Measurements from ENCODE around the gene ACTR1B.

ACTR1B gene

GRCh38 chr2:97699765-97700444 lies 36.1 kb upstream of the ACTR1B start:
- H3K27me3 ChIP-seq (ENCODE audit: insufficient read depth, poor library complexity, severe bottlenecking) = no peaks in the 10 kb centered on the region
- TF ChIP-seq SPI1 (IDR thresholded peaks at IDR 0.05; ENCODE audit: borderline replicate concordance, low read depth) = no peak; the same call in 1 of the 2 replicates
- no peak for TF ChIP-seq REST (IDR thresholded peaks at IDR 0.05; ENCODE audit: insufficient replicate concordance, low read depth)
- TF ChIP-seq POLR2AphosphoS5 (IDR thresholded peaks at IDR 0.05; ENCODE audit: low read depth) = no peak
- TF ChIP-seq CTCF (IDR thresholded peaks at IDR 0.05; ENCODE audit: insufficient read depth, low read length) = peak; percentile 67
- TF ChIP-seq GABPA (IDR thresholded peaks at IDR 0.05; ENCODE audit: low read depth) = no peak
- no peak overlapping the region for H3K4me3 ChIP-seq (replicated peaks; ENCODE audit: insufficient read depth, low read length)
- H3K27ac ChIP-seq (replicated peaks) = peak overlapping the region; percentile 38; the same call in 1 of the 2 replicates
- DNase-seq (ENCODE audit: low read depth in 1 of 2, low spot score in 1 of 2) = peak; percentile 51 to 90

- TF ChIP-seq SPI1 (IDR thresholded peaks at IDR 0.05; ENCODE audit: borderline replicate concordance, low read depth) (no peak), POLR2AphosphoS5 (IDR thresholded peaks at IDR 0.05; ENCODE audit: low read depth) (no peak)
- no peak overlapping the region for H3K4me3 ChIP-seq (replicated peaks; ENCODE audit: insufficient read depth, low read length)
- H3K27me3 ChIP-seq (ENCODE audit: insufficient read depth, poor library complexity, severe bottlenecking) = no peaks in the 10 kb centered on the region
- DNase-seq (ENCODE audit: low read depth in 1 of 2, low spot score in 1 of 2) = no peak
- H3K27ac ChIP-seq (replicated peaks) = no peak overlapping the region
Observed at GRCh38 chr2:97698530-97698929, 34.7 kb upstream of the ACTR1B start.

- peak; percentile 70 to 89 for DNase-seq (ENCODE audit: low read depth in 1 of 2, low spot score in 1 of 2)
- TF ChIP-seq CTCF (IDR thresholded peaks at IDR 0.05; ENCODE audit: insufficient read depth, low read length) = peak; percentile 71
- TF ChIP-seq GABPA (IDR thresholded peaks at IDR 0.05; ENCODE audit: low read depth) = no peak
- Histone ChIP-seq H3K27ac (replicated peaks) (no peak overlapping the region), H3K4me3 (replicated peaks; ENCODE audit: insufficient read depth, low read length) (no peak overlapping the region), H3K27me3 (ENCODE audit: insufficient read depth, poor library complexity, severe bottlenecking) (no peaks in the 10 kb centered on the region)
Observed at GRCh38 chr2:97697252-97698235, 33.7 kb upstream of the ACTR1B start.

GRCh38 chr2:97695744-97696143 lies 31.9 kb upstream of the ACTR1B start:
- DNase-seq (ENCODE audit: low read depth in 1 of 2, low spot score in 1 of 2) = no peak
- TF ChIP-seq SPI1 (IDR thresholded peaks at IDR 0.05; ENCODE audit: borderline replicate concordance, low read depth) (no peak), POLR2AphosphoS5 (IDR thresholded peaks at IDR 0.05; ENCODE audit: low read depth) (no peak), GABPA (IDR thresholded peaks at IDR 0.05; ENCODE audit: low read depth) (no peak), CTCF (IDR thresholded peaks at IDR 0.05; ENCODE audit: insufficient read depth, low read length) (no peak), REST (IDR thresholded peaks at IDR 0.05; ENCODE audit: insufficient replicate concordance, low read depth) (no peak)
- Histone ChIP-seq H3K27ac (replicated peaks) (no peak overlapping the region), H3K27me3 (ENCODE audit: insufficient read depth, poor library complexity, severe bottlenecking) (no peaks in the 10 kb centered on the region), H3K4me3 (replicated peaks; ENCODE audit: insufficient read depth, low read length) (no peak overlapping the region)

Data from HL-60 (cell line).